K562 (cell line): Measurements from ENCODE around the gene DMAC2. TPM values are rescaled to one million over a fixed set of nuclear protein-coding genes. Genes with fewer than 3 reads are reported as not detected.
A peak's percentile ranks its signal among the peaks of the same experiment; 100 is the strongest.

ENCODE experiments used
- ATAC-seq: fragments of 200-7000 bp; cut with Tn5 transposase; 3 replicates; pipeline ENCODE4 v1.9.1; 2020; ENCODE audit warnings: moderate library complexity
- BruUV-seq: library from RNA; stranded (reverse); fragments of 400-500 nt; replicated peaks from 2 replicates; lab custom pipeline; 2021; lab: Mats Ljungman, UMichigan
- CTCF ChIA-PET: fragments of 300-600 bp; formaldehyde crosslinking; extraction: SDS; loops from one replicate; lab custom pipeline; 2021; ENCODE audit warnings: low intra/inter-chr PET ratio; lab: Yijun Ruan, JAX
- POLR2A ChIA-PET: fragments of 300-600, 350-650 bp; sonication (Branson Sonifier 250); formaldehyde crosslinking; extraction: SDS; loops from one replicate; lab custom pipeline; 2021; ENCODE audit warnings: antibody characterized with exemption, inconsistent platforms; lab: Yijun Ruan, JAX
- DNase-seq, 4 experiments: peaks; one replicate each; pipeline versions ENCODE4 v3.0.0 to v3.0.0-alpha.2; 2011 to 2018; ENCODE audit warnings: low spot score in 3 of 4, mixed read lengths in 3 of 4; ENCODE audit errors: extremely low read depth in 1 of 4
- FAIRE-seq: peaks from 2 replicates; lab custom pipeline; 2011; peaks lifted over from hg19 to GRCh38; lab: Jason Lieb, UNC
- H2AFZ ChIP-seq: 2 replicates; pipeline ENCODE4 v1.6.0; 2011; ENCODE audit warnings: low read depth, low read length, control low read depth, inconsistent platforms
- H3K27ac ChIP-seq: fragments of 200-600 bp; 3 replicates; pipeline ENCODE4 v1.8.0; 2011; ENCODE audit warnings: low read depth, mild to moderate bottlenecking, control low read depth, inconsistent platforms, low read length, moderate library complexity, mixed read lengths; ENCODE audit errors: extremely low read depth
- H3K27me3 ChIP-seq, 2 experiments: fragments of 300-600 bp in 1 of 2; 2 replicates in 1 of 2; 3 replicates in 1 of 2; pipeline versions ENCODE4 v1.6.0 to v1.8.0; 2011; ENCODE audit warnings: inconsistent platforms in 2 of 2, low read length in 2 of 2, mild to moderate bottlenecking in 1 of 2, mixed read lengths in 1 of 2, moderate library complexity in 1 of 2; ENCODE audit not compliant: control insufficient read depth in 2 of 2, insufficient read depth in 2 of 2
- H3K36me3 ChIP-seq: fragments of 300-600 bp; 3 replicates; pipeline ENCODE4 v1.8.0; 2011; ENCODE audit warnings: mild to moderate bottlenecking, low read length, inconsistent platforms; ENCODE audit not compliant: control insufficient read depth, insufficient read depth
- H3K4me1 ChIP-seq, 2 experiments: fragments of 200-600 bp in 1 of 2; replicated peaks in 1 of 2; 2 replicates in 1 of 2; 3 replicates in 1 of 2; pipeline versions ENCODE4 v1.5.1 to v1.8.0; 2011; ENCODE audit warnings: inconsistent platforms in 2 of 2, low read length in 2 of 2, mild to moderate bottlenecking in 1 of 2, mixed read lengths in 1 of 2, moderate library complexity in 1 of 2; ENCODE audit not compliant: control insufficient read depth in 2 of 2, insufficient read depth in 2 of 2
- H3K4me2 ChIP-seq: 2 replicates; pipeline ENCODE4 v1.6.1; 2011; ENCODE audit warnings: low read length, control low read depth, inconsistent platforms, mixed read lengths; ENCODE audit not compliant: insufficient read depth
- H3K4me3 ChIP-seq: fragments of 200-600 bp; sonication (generic), shearing (Covaris generic); 2 replicates; pipeline ENCODE4 v1.5.1; 2016; ENCODE audit warnings: control low read depth, inconsistent platforms
- H3K79me2 ChIP-seq: fragments of 200-600 bp; 3 replicates; pipeline ENCODE4 v1.8.0; 2011; ENCODE audit warnings: low read length, inconsistent platforms; ENCODE audit not compliant: control insufficient read depth, insufficient read depth
- H3K9ac ChIP-seq, 2 experiments: 2 replicates each; pipeline versions ENCODE4 v1.6.0 to v1.6.1; 2011; ENCODE audit warnings: low read depth in 2 of 2, low read length in 2 of 2, control low read depth in 1 of 2, inconsistent platforms in 1 of 2, mild to moderate bottlenecking in 1 of 2, mixed read lengths in 1 of 2; ENCODE audit not compliant: insufficient read depth in 1 of 2
- H3K9me1 ChIP-seq: one replicate; pipeline ENCODE4 v1.6.0; 2011; ENCODE audit warnings: inconsistent platforms, mild to moderate bottlenecking, low read length, moderate library complexity; ENCODE audit not compliant: control insufficient read depth, insufficient read depth
- H3K9me3 ChIP-seq: replicated peaks from 2 replicates; pipeline ENCODE4 v1.5.1; 2011; ENCODE audit warnings: low read depth, low read length, inconsistent platforms; ENCODE audit not compliant: control insufficient read depth, insufficient read depth
- H4K20me1 ChIP-seq: replicated peaks from 2 replicates; pipeline ENCODE4 v1.6.1; 2011; ENCODE audit warnings: low read length, inconsistent platforms, mixed read lengths; ENCODE audit not compliant: control insufficient read depth, insufficient read depth
- CREB1 ChIP-seq, 2 experiments: sonication (generic) in 1 of 2; formaldehyde crosslinking in 1 of 2; IDR thresholded peaks; 2 replicates each; pipeline versions ENCODE4 v1.6.1 to v1.8.0; 2012 to 2022; ENCODE audit warnings: inconsistent platforms in 1 of 2, mild to moderate bottlenecking in 1 of 2, missing genetic modification reagents in 1 of 2, moderate library complexity in 1 of 2
- RB1 ChIP-seq: fragments of 450-650 bp; IDR thresholded peaks from 2 replicates; pipeline ENCODE4 v1.6.1; 2017; ENCODE audit warnings: low read depth, mild to moderate bottlenecking
- STAG1 ChIP-seq: sonication (generic); formaldehyde crosslinking; IDR thresholded peaks from 2 replicates; pipeline ENCODE4 v1.5.0; 2020; ENCODE audit warnings: missing genetic modification reagents, borderline replicate concordance
- TARDBP ChIP-seq: fragments of 450-650 bp; IDR thresholded peaks from 2 replicates; pipeline ENCODE4 v1.6.1; 2016
- XRCC5 ChIP-seq: fragments of 200-400 bp; formaldehyde crosslinking; IDR thresholded peaks from 2 replicates; pipeline ENCODE4 v1.6.1; 2017; ENCODE audit warnings: low read depth, mild to moderate bottlenecking, low read length
- WGBS: fragments of 100-300 bp; shearing (Covaris generic); methylation state at CpG from one replicate; pipeline ENCODE4 v1.1.6; 2016; ENCODE audit warnings: low coverage, mixed read lengths; ENCODE audit not compliant: insufficient coverage; ENCODE audit errors: missing lambda C conversion rate; 5-methylcytosine and 5-hydroxymethylcytosine counted together
- in situ Hi-C: fragments of 300-500 bp; cut with MboI; formaldehyde crosslinking; loops from 4 replicates; pipeline ENCODE4 v1.15.0; 2018; ENCODE audit warnings: inconsistent platforms, mixed read lengths
- intact Hi-C: fragments of 100-400 bp; cut with micrococcal nuclease; formaldehyde crosslinking; loops from 2 replicates; pipeline ENCODE4 v1.14.2; 2022
- polyA plus RNA-seq, 8 experiments: library from polyadenylated mRNA; depleted of rRNA in 4 of 8; stranded (reverse) in 5 of 8; unstranded in 3 of 8; fragments of >200 nt; fragmentation: Nextera tagmentation in 2 of 8; fragmentation: Illumina TruSeq in 1 of 8; extraction: Ambion mirVana in 2 of 8; extraction: Trizol in 1 of 8; gene quantifications; 2 replicates each; pipeline versions ENCODE4 v1.2.1 to v1.2.3, GENCODE V29; 2011 to 2014; ENCODE audit warnings: inconsistent platforms in 1 of 8, missing spikeins in 1 of 8
- total RNA-seq, 7 experiments: library from RNA; depleted of rRNA in 6 of 7; stranded (reverse); fragments of >200 nt in 6 of 7; fragmentation: Illumina TruSeq in 2 of 7; extraction: Trizol in 2 of 7; gene quantifications; 2 replicates each; pipeline versions ENCODE4 v1.2.1 to v1.2.3, GENCODE V29; 2011 to 2021; ENCODE audit warnings: low replicate concordance in 1 of 7
- TF ChIP-seq, protein P1 (sequence below): fragments of 450-650 bp; formaldehyde crosslinking; IDR thresholded peaks from 2 replicates; pipeline ENCODE4 v1.4.0; 2020; ENCODE audit warnings: mild to moderate bottlenecking, moderate library complexity
- TF ChIP-seq, protein P2 (sequence below): fragments of 450-650 bp; IDR thresholded peaks from 2 replicates; pipeline ENCODE4 v1.6.1; 2017; ENCODE audit warnings: antibody characterized with exemption, mild to moderate bottlenecking
- TF ChIP-seq, protein P3 (sequence below): sonication (generic); formaldehyde crosslinking; IDR thresholded peaks from 2 replicates; pipeline ENCODE4 v1.8.0; 2022; ENCODE audit warnings: missing genetic modification reagents, mild to moderate bottlenecking, moderate library complexity, borderline replicate concordance

Gene DMAC2
- total and polyA plus RNA-seq, 9 of the 15 experiments (the other 6 are each of a cell fraction or from before 2014, with no cell fraction given) = 12.9 to 61.2 (median 43.1) TPM

DNA sequence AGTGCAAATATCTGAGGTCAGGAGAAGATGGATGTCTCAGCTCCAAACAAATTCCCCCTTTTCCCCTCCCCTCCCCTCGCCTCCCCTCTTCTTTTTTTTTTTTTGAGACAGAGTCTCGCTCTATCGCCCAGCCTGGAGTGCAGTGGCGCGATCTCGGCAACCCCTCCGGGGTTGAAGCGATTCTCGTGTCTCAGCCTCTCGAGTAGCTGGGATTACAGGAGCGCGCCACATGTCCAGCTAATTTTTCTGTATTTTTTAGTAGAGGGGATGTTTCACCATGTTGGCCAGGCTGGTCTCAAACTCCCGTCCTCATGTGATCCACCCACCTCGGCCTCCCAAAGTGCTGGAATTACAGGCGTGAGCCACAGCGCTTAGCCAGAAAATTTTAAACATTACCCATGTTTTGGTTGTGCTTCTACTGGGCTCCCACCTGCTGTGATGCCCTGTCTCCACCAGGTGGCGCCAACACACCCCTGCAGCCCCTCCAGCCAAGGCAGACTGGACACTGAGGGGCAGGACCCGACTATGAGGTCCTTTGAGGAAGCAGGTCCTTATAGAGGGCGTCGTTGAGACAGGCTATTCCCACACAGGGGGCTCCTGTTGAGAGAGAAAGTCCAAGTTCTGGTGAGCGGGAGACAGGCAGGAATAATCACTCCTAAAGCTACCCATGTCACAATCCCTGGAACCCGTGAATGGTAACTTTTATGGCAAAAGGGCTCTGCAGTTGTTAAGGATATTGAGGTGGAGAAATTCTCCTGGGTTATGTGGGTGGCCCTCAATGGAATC lies 9.6 kb upstream of the DMAC2 start:
- intact Hi-C loops = loop anchor here (1.0 to 10.0 kb wide), 3 partner anchors 89 to 244 kb away; no protein-coding TSS in a partner anchor
- H4K20me1 ChIP-seq = no peaks in the 10 kb centered on the region
- no peaks in the 10 kb centered on the region for H3K9me1 ChIP-seq
- WGBS = 10% methylated on average over 17 of the region's 22 CpGs
- H3K9ac ChIP-seq = peak overlapping the region in 1 of 2 experiments; percentile 70; a peak in 2 of 4 replicates
- H3K4me3 ChIP-seq = peak overlapping the region; percentile 17; the same call in 1 of the 2 replicates
- in situ Hi-C loops = loop anchor here (5.0 kb wide), 1 partner anchor 123 kb away; no protein-coding TSS in a partner anchor
- no TSS peak for BruUV-seq
- H3K4me2 ChIP-seq = peak overlapping the region; percentile 66
- FAIRE-seq (peak; percentile 79), DNase-seq (peak; percentile 84 to 92 (median 92)), ATAC-seq (peak; percentile 97)
- H3K9me3 ChIP-seq = peaks cover 4% of the 10 kb centered on the region
- no peaks in the 10 kb centered on the region for H3K79me2 ChIP-seq
- POLR2A ChIA-PET = interaction anchor here (0.6 kb wide), 2 partner anchors 52 to 361 kb away, joined by 3 to 4 read pairs; partner anchors contain the start of gene CYP2A13
- H3K27ac ChIP-seq = no peak overlapping the region
- no peaks in the 10 kb centered on the region for H3K36me3 ChIP-seq
- peaks cover 4 to 17% of the 10 kb centered on the region in 2 experiments; a peak in 4 of 5 replicates for H3K27me3 ChIP-seq
- CTCF ChIA-PET = interaction anchor here (0.7 to 2.6 kb wide), 8 partner anchors 89 to 245 kb away, joined by 4 to 14 read pairs (median 7); no protein-coding TSS in a partner anchor
- peaks cover 0 to 4% of the 10 kb centered on the region in 2 experiments; a peak in 1 of 5 replicates for H3K4me1 ChIP-seq
- H2AFZ ChIP-seq = peak overlapping the region; percentile 91
- TF ChIP-seq, protein P1, sequence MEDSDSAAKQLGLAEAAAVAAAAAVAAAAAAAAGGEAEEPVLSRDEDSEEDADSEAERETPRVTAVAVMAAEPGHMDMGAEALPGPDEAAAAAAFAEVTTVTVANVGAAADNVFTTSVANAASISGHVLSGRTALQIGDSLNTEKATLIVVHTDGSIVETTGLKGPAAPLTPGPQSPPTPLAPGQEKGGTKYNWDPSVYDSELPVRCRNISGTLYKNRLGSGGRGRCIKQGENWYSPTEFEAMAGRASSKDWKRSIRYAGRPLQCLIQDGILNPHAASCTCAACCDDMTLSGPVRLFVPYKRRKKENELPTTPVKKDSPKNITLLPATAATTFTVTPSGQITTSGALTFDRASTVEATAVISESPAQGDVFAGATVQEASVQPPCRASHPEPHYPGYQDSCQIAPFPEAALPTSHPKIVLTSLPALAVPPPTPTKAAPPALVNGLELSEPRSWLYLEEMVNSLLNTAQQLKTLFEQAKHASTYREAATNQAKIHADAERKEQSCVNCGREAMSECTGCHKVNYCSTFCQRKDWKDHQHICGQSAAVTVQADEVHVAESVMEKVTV = peak; percentile 92
- TF ChIP-seq XRCC5 = peak; percentile 71
- TF ChIP-seq, protein P2, sequence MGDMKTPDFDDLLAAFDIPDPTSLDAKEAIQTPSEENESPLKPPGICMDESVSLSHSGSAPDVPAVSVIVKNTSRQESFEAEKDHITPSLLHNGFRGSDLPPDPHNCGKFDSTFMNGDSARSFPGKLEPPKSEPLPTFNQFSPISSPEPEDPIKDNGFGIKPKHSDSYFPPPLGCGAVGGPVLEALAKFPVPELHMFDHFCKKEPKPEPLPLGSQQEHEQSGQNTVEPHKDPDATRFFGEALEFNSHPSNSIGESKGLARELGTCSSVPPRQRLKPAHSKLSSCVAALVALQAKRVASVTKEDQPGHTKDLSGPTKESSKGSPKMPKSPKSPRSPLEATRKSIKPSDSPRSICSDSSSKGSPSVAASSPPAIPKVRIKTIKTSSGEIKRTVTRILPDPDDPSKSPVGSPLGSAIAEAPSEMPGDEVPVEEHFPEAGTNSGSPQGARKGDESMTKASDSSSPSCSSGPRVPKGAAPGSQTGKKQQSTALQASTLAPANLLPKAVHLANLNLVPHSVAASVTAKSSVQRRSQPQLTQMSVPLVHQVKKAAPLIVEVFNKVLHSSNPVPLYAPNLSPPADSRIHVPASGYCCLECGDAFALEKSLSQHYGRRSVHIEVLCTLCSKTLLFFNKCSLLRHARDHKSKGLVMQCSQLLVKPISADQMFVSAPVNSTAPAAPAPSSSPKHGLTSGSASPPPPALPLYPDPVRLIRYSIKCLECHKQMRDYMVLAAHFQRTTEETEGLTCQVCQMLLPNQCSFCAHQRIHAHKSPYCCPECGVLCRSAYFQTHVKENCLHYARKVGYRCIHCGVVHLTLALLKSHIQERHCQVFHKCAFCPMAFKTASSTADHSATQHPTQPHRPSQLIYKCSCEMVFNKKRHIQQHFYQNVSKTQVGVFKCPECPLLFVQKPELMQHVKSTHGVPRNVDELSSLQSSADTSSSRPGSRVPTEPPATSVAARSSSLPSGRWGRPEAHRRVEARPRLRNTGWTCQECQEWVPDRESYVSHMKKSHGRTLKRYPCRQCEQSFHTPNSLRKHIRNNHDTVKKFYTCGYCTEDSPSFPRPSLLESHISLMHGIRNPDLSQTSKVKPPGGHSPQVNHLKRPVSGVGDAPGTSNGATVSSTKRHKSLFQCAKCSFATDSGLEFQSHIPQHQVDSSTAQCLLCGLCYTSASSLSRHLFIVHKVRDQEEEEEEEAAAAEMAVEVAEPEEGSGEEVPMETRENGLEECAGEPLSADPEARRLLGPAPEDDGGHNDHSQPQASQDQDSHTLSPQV = no peak
- TF ChIP-seq, protein P3, sequence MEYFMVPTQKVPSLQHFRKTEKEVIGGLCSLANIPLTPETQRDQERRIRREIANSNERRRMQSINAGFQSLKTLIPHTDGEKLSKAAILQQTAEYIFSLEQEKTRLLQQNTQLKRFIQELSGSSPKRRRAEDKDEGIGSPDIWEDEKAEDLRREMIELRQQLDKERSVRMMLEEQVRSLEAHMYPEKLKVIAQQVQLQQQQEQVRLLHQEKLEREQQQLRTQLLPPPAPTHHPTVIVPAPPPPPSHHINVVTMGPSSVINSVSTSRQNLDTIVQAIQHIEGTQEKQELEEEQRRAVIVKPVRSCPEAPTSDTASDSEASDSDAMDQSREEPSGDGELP (CRISPR knock-in tag) = peak; percentile 49; the same call in 1 of the 2 replicates
- TF ChIP-seq TARDBP = peak; percentile 55; the same call in 1 of the 2 replicates
- peak; percentile 69; the same call in 1 of the 2 replicates for TF ChIP-seq STAG1 (CRISPR knock-in tag)
- TF ChIP-seq RB1 = peak; percentile 67; the same call in 1 of the 2 replicates
- TF ChIP-seq CREB1 (IDR thresholded peaks at IDR 0.05) = peak; percentile 14; the same call in 1 of the 2 replicates
- no peak for TF ChIP-seq CREB1 (CRISPR knock-in tag; IDR thresholded peaks at IDR 0.05)
